HG02870 (cell line): ENCODE results near the gene CLBA1.

Experiments
- ATAC-seq: cut with Tn5 transposase; IDR thresholded peaks from one replicate; pipeline ENCODE4 v1.9.1; 2021; ENCODE audit warnings: mild to moderate bottlenecking, moderate library complexity; ENCODE audit not compliant: unreplicated experiment

CLBA1 gene

DNA sequence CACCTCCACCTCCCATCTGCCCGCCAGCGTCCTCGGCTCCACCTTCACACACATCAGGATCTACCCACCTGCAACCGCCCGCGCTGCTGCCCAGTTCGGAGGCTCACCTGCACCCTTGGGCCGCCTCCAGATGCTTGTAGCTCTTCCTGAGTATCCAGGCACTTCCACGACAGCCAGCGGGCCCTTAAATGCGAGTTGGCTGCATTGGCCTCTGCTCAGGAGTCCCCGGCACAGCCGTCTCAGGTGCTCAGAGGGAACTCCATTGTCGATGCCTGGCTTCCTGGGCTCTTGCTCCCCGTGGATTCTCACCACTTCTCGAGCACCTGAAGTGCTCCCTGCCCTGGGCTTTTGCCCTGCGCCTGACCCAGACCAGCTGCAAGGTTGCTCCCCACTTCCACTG is 57.2 kb downstream of the CLBA1 start:
- ATAC-seq, result no peak

DNA sequence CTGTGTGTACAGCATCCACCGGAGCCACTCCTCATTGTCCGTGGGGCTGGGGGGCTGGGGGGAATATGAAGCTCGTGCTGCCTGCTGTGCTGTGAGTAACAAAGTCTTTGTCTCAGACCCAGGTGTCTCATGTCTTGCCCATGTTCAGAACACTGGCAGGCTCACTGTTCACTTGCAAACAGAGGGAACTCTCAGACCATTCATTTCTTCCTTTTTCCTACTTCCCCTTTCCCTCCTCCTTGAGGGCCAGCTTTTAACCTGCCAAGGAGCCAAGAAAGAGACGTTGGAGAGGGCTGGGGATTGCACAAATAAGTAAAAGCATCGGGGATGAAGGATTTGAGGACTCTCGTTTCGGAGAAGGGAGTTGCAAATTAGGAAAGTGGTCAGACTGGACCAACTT is 58.1 kb downstream of the CLBA1 start:
- no peak for ATAC-seq
